ENCODE data around the gene EBI3.

GRCh38 chr19:4233282-4233853 is 4.0 kb downstream of the EBI3 start:
- no peak for TF ChIP-seq POLR2AphosphoS5 (IDR thresholded peaks at IDR 0.05; ENCODE audit: low read depth, low read length)
- no peak for TF ChIP-seq SIN3A (IDR thresholded peaks at IDR 0.05; ENCODE audit: borderline replicate concordance, insufficient read depth, low read length)
- TF ChIP-seq TAF1 (IDR thresholded peaks at IDR 0.05; ENCODE audit: borderline replicate concordance, insufficient read depth, low read length) = no peak
- no peak for TF ChIP-seq REST (IDR thresholded peaks at IDR 0.05; ENCODE audit: insufficient read depth in 1 of 2, low read depth in 2 of 2, low read length in 2 of 2)
- TF ChIP-seq FOXP2 (optimal IDR thresholded peaks at IDR 0.05; ENCODE audit: borderline replicate concordance, extremely low read depth, extremely low read length, insufficient read depth) = no peak

Data from PFSK-1 (cell line).